Midbrain (tissue), 1 donor: Measurements from ENCODE around the gene MYLK.
"Not testable (repeated sequence)": the region's sequence is repeated elsewhere in the genome, so short reads cannot be mapped to it uniquely, and the experiment has no call there.

ENCODE experiments used
- DNase-seq: peaks from one replicate; lab custom pipeline; 2025; lab: John Stamatoyannopoulos, UW

The MYLK gene

GRCh38 chr3:123884203-123884831 is at the start of gene MYLK:
MYLK (minus strand) TSS chr3:123884332; CDS start chr3:123793841, 90,491 bp downstream.
- peak; percentile 5 for DNase-seq

DNA sequence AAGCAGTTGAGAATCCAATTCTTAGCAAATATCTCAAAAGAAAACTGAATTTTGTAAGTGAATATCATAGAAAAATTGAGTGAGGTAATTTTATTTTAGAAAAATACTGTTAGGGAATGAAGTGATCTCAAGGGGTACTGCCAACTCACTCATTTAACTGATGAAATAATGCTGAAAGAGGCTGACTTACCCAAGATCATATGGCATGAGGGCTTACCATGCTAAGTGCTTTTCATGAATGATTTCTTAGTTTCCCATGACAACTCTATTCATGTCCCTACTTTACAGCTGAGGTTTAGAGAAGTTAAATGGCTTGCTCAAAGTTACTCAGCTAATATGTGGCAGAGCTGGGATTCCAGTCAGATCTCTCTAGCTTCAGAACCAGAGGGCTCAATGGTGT is 46.3 kb upstream of the MYLK start:
- DNase-seq = no peak

GRCh38 chr3:123929325-123929724 is 45.2 kb upstream of the MYLK start:
- no peak for DNase-seq

DNA sequence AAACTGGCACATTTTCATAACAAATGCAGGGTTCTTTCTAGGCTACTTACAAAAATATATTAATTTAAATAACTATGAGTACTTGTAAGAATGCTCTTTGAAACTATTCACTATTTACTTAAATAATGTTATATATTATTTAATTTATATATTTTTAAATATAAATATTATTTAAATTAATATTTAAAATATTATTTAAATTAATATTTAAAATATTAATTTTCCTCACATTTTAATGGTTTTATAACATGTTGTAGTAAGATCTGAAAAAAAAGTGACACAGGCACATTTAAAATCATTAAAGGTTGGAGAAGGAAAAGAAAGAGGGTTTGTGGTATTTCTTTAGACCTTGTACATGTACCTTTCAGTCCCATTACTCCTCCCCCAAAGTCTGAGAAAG is 42.3 kb upstream of the MYLK start:
- DNase-seq = no peak

DNA sequence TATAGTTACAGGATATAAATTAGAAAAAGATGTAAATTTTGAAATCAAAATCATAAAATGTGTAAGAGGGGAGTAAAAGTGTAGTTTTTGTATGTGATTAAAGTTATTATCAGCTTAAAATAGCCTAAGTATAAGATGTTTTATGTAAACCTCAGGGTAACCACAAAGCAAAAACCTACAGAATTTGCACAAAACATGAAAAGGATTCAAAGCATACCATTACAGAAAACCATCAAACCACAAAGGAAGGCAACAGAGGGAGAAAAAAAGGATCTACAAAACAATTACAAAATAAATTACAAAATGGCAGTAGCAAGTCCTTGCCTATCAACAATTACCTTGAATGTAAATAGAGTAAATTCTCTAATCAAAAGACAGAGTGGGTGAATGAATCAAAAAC is 36.7 kb upstream of the MYLK start:
- DNase-seq = no peak

DNA sequence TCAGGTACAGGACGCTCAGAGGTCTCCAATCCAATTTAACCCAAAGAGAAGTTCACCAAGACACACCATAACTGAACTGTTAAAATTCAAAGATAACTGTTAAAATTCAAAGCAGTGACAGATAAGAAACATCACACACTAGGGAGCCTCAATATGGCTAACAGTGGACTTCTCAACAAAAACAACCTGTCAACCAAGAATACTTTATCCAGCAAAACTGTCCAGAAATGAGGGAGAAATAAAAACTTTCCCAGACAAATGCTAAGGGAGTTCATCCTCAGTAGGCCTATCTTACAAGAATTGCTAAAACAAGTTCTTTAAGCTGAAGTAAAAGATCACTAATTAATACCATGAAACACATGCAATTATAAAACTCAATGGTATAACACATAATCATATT is 36.3 kb upstream of the MYLK start:
- DNase-seq = no peak

DNA sequence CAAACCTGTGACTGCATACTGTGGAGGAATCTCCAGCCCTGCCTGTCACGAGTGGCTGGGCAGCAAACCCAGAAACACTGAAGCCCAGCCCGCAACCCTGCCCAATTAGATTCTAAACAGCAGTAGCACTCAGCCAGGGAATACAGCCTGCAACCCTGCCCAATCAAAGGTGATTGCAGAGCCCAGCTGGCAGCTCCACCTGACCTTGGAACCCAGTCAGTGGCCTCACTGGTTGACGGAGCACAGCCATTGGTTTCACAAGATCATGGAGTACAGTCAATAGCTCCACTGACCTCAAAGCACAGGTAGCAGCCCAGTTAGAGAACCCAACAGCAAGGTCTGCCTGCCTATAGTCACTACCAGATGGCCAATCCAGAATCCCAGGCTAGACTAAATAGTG is 35.2 kb upstream of the MYLK start:
- no peak for DNase-seq

- DNase-seq = no peak
These were observed 30.7 kb upstream of the MYLK start for GRCh38 chr3:123914829-123915228.

GRCh38 chr3:123909785-123910184 is 25.7 kb upstream of the MYLK start:
- no peak for DNase-seq

GRCh38 chr3:123907720-123908119 is 23.6 kb upstream of the MYLK start:
- no peak for DNase-seq

- DNase-seq = no peak
These were observed 15.3 kb upstream of the MYLK start for GRCh38 chr3:123899300-123899865.

DNA sequence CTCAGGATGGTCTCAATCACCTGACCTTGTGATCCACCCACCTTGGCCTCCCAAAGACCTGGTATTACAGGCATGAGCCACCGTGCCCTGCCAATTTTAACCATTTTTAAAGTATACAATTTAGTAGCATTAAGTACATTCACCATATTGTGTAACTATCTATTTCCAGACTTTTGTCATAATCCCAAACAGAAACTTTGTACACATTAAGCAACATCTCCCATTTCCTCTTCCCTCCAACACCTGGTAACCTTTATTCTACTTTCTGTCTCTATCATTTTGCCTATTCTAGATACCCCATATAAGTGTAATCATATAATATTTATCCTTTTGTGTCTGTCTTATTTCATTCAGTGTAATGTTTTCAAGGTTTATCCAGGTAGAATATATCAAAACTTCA is 8.9 kb upstream of the MYLK start:
- no peak for DNase-seq

GRCh38 chr3:123892195-123892594 is 8.1 kb upstream of the MYLK start:
- no peak for DNase-seq

- DNase-seq = not testable (repeated sequence)
These were observed 6.9 kb upstream of the MYLK start for GRCh38 chr3:123890991-123891390.

DNA sequence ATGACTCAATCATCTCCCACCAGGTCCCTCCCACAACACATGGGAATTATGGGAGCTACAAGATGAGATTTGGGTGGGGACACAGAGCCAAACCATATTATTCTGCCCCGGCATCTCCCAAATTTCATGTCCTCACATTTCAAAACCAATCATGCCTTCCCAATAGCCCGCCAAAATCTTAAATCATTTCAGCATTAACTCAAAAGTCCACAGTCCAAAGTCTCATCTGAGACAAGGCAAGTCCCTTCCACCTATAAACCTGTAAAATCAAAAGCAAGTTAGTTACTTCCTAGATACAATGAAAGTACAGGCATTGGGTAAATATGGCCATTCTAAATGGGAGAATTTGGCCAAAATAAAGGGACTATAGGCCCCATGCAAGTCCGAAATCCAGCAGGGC is 6.0 kb upstream of the MYLK start:
- DNase-seq = not testable (repeated sequence)

DNA sequence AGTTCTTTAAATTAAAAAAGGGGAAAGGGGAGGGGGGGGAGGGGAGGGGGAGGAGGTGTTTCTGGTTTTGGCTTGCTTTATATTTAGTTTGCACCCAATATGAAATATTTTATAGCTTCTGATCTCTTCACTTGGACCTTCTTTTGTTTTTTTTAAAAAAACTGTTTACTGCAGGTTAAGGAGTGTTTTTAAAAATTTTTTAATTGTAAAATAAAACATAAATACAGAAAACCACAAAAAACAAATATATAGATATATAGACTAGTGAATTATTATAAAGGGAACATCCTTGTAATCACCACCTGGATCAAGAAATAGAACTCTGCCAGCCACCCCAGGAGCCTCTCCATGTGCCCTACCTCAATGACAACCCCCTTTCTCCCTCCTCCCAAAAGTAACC is 861 bp upstream of the MYLK start:
- DNase-seq = no peak

GRCh38 chr3:123883701-123884202 is 380 bp downstream of the MYLK start:
- no peak for DNase-seq

DNA sequence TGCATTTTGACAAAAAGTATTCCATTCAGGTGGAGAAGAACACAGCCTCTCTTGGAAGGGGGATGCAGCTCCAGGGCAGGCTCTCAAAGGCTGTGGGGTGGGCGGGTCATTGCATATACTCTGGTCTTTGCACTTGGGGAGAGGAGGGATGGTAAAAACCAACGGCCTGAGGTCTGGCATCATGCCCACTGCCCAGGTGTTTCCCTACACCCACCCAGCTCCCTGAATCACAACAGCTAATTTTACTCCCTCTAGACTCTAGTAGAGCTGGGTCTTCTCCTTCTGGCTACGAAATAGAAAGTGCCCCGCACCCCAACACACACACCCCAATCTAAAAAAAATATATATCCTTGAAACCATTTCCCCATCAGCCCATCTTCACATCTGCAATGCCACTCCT is 1.0 kb downstream of the MYLK start:
- DNase-seq = no peak

- no peak for DNase-seq
These were observed 2.4 kb downstream of the MYLK start for GRCh38 chr3:123881771-123882170.

DNA sequence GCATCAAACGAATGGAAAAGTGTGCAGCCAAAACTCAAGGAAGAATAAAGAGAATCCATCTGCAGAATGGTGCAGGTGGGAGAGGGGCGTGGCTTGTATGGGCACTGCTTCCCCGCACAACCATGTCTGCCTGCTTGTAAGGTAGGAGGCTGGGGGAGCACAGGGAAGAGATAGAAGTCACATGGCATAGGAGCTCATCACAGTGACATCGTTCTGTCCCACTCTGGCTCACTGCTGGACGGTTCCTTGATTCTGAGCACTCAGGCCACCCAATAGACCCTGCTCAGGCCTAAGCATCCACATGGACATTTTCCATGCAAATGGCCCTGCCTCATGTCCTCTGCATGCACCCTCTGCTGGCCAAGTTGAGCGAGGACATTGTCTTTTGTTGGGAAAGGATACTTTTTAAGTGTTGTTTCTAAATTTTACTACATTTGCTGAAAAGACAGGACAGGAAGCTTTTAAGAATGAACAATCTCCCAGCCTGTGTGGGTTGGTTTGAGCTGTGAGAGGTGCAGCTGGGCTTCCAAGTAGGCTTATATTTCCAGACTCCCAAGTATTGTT is 3.1 kb downstream of the MYLK start:
- DNase-seq = no peak

- DNase-seq = no peak
These were observed 5.3 kb downstream of the MYLK start for GRCh38 chr3:123878807-123879206.

GRCh38 chr3:123877965-123878364 is 6.2 kb downstream of the MYLK start:
- DNase-seq = no peak

- no peak for DNase-seq
These were observed 6.7 kb downstream of the MYLK start for GRCh38 chr3:123877466-123877865.

DNA sequence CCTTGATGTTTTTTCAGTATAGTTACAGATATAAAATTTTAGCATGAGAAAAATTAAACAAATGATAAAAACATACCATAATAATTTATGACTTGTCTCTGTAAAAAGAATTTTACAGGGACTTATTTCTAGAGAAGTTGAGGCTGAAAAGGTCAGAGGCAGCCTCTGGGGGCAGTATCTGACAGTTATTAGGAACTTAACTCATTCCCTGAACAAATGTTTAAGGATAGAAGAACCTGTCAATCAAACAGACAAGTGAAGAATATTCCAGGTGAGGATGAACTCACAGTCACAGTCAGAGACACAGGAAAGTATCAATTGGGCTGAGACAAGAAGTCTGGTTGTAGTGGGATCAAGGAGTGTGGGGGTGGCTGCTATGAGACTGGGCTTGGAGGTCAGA is 7.3 kb downstream of the MYLK start:
- DNase-seq = no peak
